Stimulated activated CD4-positive, alpha-beta T cell treated with anti-CD3 and anti-CD28 coated beads, Interleukin-1b, Interleukin-23, amount 100 ng/mL, for 1 hour (primary cell): Measurements from ENCODE around the gene IFI44L.
A peak's percentile ranks its signal among the peaks of the same experiment; 100 is the strongest.

ENCODE experiments used
- DNase-seq, 2 donors: peaks; one replicate each; pipeline ENCODE4 v3.0.0-alpha.2; 2020; ENCODE audit warnings: low read depth in 2 of 2

IFI44L gene

GRCh38 chr1:78641558-78641957, 21.3 kb downstream of the IFI44L start:
- no peak for DNase-seq

GRCh38 chr1:78645723-78646122, 25.5 kb downstream of the IFI44L start:
- DNase-seq, result no peak

GRCh38 chr1:78647238-78647637, 27.0 kb downstream of the IFI44L start:
- no peak for DNase-seq

- DNase-seq, result peak; percentile 13 to 28
These were observed 29.4 kb downstream of the IFI44L start, which contains the start of gene IFI44 for GRCh38 chr1:78649628-78650027. TSS of gene IFI44 (plus strand) at chr1:78649831. CDS start at chr1:78650196, 365 bp downstream.

- DNase-seq, result no peak
These were observed 29.9 kb downstream of the IFI44L start for GRCh38 chr1:78650114-78650660.

- DNase-seq, result no peak
These were observed 31.0 kb downstream of the IFI44L start for GRCh38 chr1:78651241-78651640.

- DNase-seq, result no peak
These were observed 31.8 kb downstream of the IFI44L start for GRCh38 chr1:78652019-78652560.

- DNase-seq, result no peak
These were observed 38.7 kb downstream of the IFI44L start for GRCh38 chr1:78658901-78659300.

- no peak for DNase-seq
These were observed 43.7 kb downstream of the IFI44L start for GRCh38 chr1:78663923-78664322.

GRCh38 chr1:78664763-78665162, 44.5 kb downstream of the IFI44L start:
- DNase-seq, result no peak

GRCh38 chr1:78665809-78666208, 45.6 kb downstream of the IFI44L start:
- no peak for DNase-seq

- no peak for DNase-seq
These were observed 47.7 kb downstream of the IFI44L start for GRCh38 chr1:78667939-78668338.

- no peak for DNase-seq
These were observed 48.2 kb downstream of the IFI44L start for GRCh38 chr1:78668427-78668826.

- no peak for DNase-seq
These were observed 52.2 kb downstream of the IFI44L start for GRCh38 chr1:78672428-78672827.

GRCh38 chr1:78673120-78673519, 52.9 kb downstream of the IFI44L start:
- DNase-seq, result no peak

- peak; percentile 17 to 29 for DNase-seq
These were observed 56.2 kb downstream of the IFI44L start for GRCh38 chr1:78676347-78676982.

- DNase-seq, result no peak
These were observed 56.7 kb downstream of the IFI44L start for GRCh38 chr1:78676993-78677392.

- no peak for DNase-seq
These were observed 57.5 kb downstream of the IFI44L start for GRCh38 chr1:78677788-78678187.

GRCh38 chr1:78678324-78678723, 58.1 kb downstream of the IFI44L start:
- no peak for DNase-seq

- DNase-seq, result no peak
These were observed 61.0 kb downstream of the IFI44L start for GRCh38 chr1:78681265-78681664.

GRCh38 chr1:78682496-78682895, 62.2 kb downstream of the IFI44L start:
- no peak for DNase-seq

GRCh38 chr1:78683079-78683478, 62.8 kb downstream of the IFI44L start:
- no peak for DNase-seq

- DNase-seq, result no peak
These were observed 67.1 kb downstream of the IFI44L start for GRCh38 chr1:78687315-78687714.

GRCh38 chr1:78687914-78688313, 67.7 kb downstream of the IFI44L start:
- no peak for DNase-seq
